ENCODE results near the gene TRNT1. TPM values are rescaled to one million over a fixed set of nuclear protein-coding genes. Genes with fewer than 3 reads are reported as not detected.

Gene TRNT1
- total and polyA plus RNA-seq, 2 of the 8 experiments (the other 6 are each of a cell fraction or from before 2014, with no cell fraction given), result 7.2 to 33.1 TPM

GRCh38 chr3:3110749-3111361, 15.9 kb upstream of the TRNT1 start:
- no peaks in the 10 kb centered on the region for H4K20me1 ChIP-seq (replicated peaks in 1 of 2; ENCODE audit: control insufficient read depth in 1 of 2, insufficient read depth in 2 of 2, low read length in 2 of 2)
- no peak overlapping the region; a peak in 2 of 7 replicates for H3K9ac ChIP-seq (replicated peaks in 1 of 4; ENCODE audit: extremely low read depth in 1 of 4, low read depth in 3 of 4, low read length in 3 of 4)
- no peak overlapping the region for H3K4ac ChIP-seq (replicated peaks; ENCODE audit: insufficient read length, low read depth, low read length)
- H2BK15ac ChIP-seq (ENCODE audit: low read length), result no peak overlapping the region
- no peaks in the 10 kb centered on the region for H3K9me3 ChIP-seq (ENCODE audit: insufficient read depth in 2 of 2, low read depth in 1 of 2, low read length in 1 of 2)
- no peak overlapping the region for H2AK5ac ChIP-seq (ENCODE audit: low read depth, low read length)
- H3K27me3 ChIP-seq (replicated peaks in 1 of 4; ENCODE audit: control insufficient read depth in 3 of 4, extremely low read depth in 1 of 4, insufficient read depth in 3 of 4, low read length in 3 of 4), result no peaks in the 10 kb centered on the region
- TF ChIP-seq BRCA1 (IDR thresholded peaks at IDR 0.05; ENCODE audit: low read depth, low read length) (no peak), SIN3A (conservative IDR thresholded peaks at IDR 0.05 in 1 of 2, IDR thresholded peaks at IDR 0.05 in 1 of 2; ENCODE audit: low read depth in 1 of 2, low read length in 2 of 2) (no peak), BACH1 (IDR thresholded peaks at IDR 0.05; ENCODE audit: low read length) (no peak), CEBPB (IDR thresholded peaks at IDR 0.05; ENCODE audit: low read depth, low read length) (no peak), POLR2A (IDR thresholded peaks at IDR 0.05; ENCODE audit: control extremely low read depth in 1 of 2, low read depth in 2 of 2, low read length in 2 of 2) (no peak), SIX5 (IDR thresholded peaks at IDR 0.05; ENCODE audit: low read depth, low read length) (no peak), SAP30 (IDR thresholded peaks at IDR 0.05; ENCODE audit: insufficient read depth, insufficient replicate concordance, low read length) (no peak), CTBP2 (IDR thresholded peaks at IDR 0.05; ENCODE audit: borderline replicate concordance, insufficient read depth, insufficient read length, low read length) (no peak), ATF2 (IDR thresholded peaks at IDR 0.05; ENCODE audit: low read length) (no peak), TAF1 (IDR thresholded peaks at IDR 0.05; ENCODE audit: low read depth, low read length) (no peak), KDM5A (IDR thresholded peaks at IDR 0.05; ENCODE audit: low read length) (no peak)
- H3K4me1 ChIP-seq (replicated peaks in 1 of 4; ENCODE audit: control insufficient read depth in 3 of 4, insufficient read depth in 4 of 4, low read length in 3 of 4), result peaks cover 0 to 6% (median 6%) of the 10 kb centered on the region in 4 experiments; a peak in 5 of 7 replicates
- DNase-seq (ENCODE audit: low read depth in 1 of 2, low spot score in 2 of 2) (no peak), FAIRE-seq (no peak)
- H3K36me3 ChIP-seq (ENCODE audit: control insufficient read depth in 2 of 4, insufficient read depth in 4 of 4, low read length in 3 of 4), result no peaks in the 10 kb centered on the region
- H3K23ac ChIP-seq (ENCODE audit: insufficient read length), result no peak overlapping the region
- H2BK12ac ChIP-seq (ENCODE audit: low read depth, low read length), result no peak overlapping the region; the same call in 1 of the 2 replicates
- no peaks in the 10 kb centered on the region for H3K23me2 ChIP-seq (ENCODE audit: low read depth, low read length)
- H2AFZ ChIP-seq (ENCODE audit: low read length), result peak overlapping the region; percentile 55
- no peak overlapping the region for H3K4me3 ChIP-seq (ENCODE audit: extremely low read depth in 1 of 4, insufficient read depth in 2 of 4, low read depth in 3 of 4, low read length in 4 of 4)
- no peak overlapping the region for H4K91ac ChIP-seq (replicated peaks; ENCODE audit: insufficient read length, low read length)
- H4K8ac ChIP-seq (ENCODE audit: extremely low read depth, insufficient read depth, low read length), result no peak overlapping the region
- H4K5ac ChIP-seq (ENCODE audit: insufficient read length, low read depth, low read length), result no peak overlapping the region
- 69% methylated on average over 7 of the region's 7 CpGs; no CpG with 5 or more reads in 1 of the 2 experiments for WGBS, 2 experiments (ENCODE audit: extremely low coverage in 1 of 2, insufficient coverage in 1 of 2, insufficient read length in 1 of 2, insufficient replicate concordance in 2 of 2, low coverage in 1 of 2, low lambda C conversion rate in 2 of 2, missing lambda C conversion rate in 1 of 2)
- POLR2A ChIA-PET (ENCODE audit: partially characterized antibody), result no interaction called here
- CTCF ChIA-PET (ENCODE audit: partially characterized antibody), result interaction anchor here (0.6 to 1.1 kb wide), 3 partner anchors 16 to 80 kb away, joined by 3 read pairs; no protein-coding TSS in a partner anchor
- H3K18ac ChIP-seq (ENCODE audit: extremely low read depth, low read length), result no peak overlapping the region
- H3K4me2 ChIP-seq (ENCODE audit: insufficient read depth in 1 of 2, low read depth in 2 of 2, low read length in 2 of 2), result peak overlapping the region in 1 of 2 experiments; percentile 52; a peak in 2 of 4 replicates
- no peak overlapping the region for H2BK20ac ChIP-seq (ENCODE audit: low read length)
- no peak overlapping the region for H2BK120ac ChIP-seq (replicated peaks; ENCODE audit: low read depth, low read length)
- no peak overlapping the region for H2BK5ac ChIP-seq (ENCODE audit: low read depth, low read length)
- peak overlapping the region; percentile 18; the same call in 1 of the 2 replicates for H3K27ac ChIP-seq (ENCODE audit: low read depth, low read length)
- no peak overlapping the region for H3K56ac ChIP-seq (replicated peaks; ENCODE audit: insufficient read length, low read depth, low read length)
- H3K14ac ChIP-seq (ENCODE audit: insufficient read length), result no peak overlapping the region
- H3K79me2 ChIP-seq (ENCODE audit: control insufficient read depth in 1 of 2, insufficient read depth in 2 of 2, low read length in 2 of 2), result no peaks in the 10 kb centered on the region
- H3K79me1 ChIP-seq (ENCODE audit: low read depth, low read length), result no peaks in the 10 kb centered on the region
